ENCODE data around the gene SERBP1.
"Not testable (repeated sequence)": the region's sequence is repeated elsewhere in the genome, so short reads cannot be mapped to it uniquely, and the experiment has no call there.

Gene SERBP1

DNA sequence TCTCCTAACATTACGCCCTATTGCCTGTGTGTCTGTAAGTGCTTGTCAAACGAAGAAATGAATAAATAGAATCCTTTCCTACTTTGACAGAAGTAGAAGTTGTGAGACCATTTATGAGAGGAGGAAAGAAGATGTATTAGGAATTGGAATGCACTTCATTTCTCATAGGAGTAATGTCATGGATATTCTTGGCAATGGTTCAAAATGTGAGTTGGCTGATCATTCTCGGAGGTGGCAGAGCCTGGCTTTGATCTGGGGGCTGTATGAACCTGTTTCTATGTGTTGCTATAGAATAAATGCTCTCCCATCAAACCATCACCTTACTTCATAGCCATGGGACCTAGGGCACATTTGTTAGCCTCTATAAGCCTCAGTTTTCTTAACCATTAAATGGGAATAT, 10.1 kb upstream of the SERBP1 start:
- DNase-seq (ENCODE audit: low read depth in 2 of 2): no peak

- no peak for DNase-seq (ENCODE audit: low read depth in 2 of 2)
These were observed 9.3 kb upstream of the SERBP1 start for GRCh38 chr1:67439277-67440029.

- no peak for DNase-seq (ENCODE audit: low read depth in 2 of 2)
These were observed 7.8 kb upstream of the SERBP1 start for GRCh38 chr1:67437961-67438360.

DNA sequence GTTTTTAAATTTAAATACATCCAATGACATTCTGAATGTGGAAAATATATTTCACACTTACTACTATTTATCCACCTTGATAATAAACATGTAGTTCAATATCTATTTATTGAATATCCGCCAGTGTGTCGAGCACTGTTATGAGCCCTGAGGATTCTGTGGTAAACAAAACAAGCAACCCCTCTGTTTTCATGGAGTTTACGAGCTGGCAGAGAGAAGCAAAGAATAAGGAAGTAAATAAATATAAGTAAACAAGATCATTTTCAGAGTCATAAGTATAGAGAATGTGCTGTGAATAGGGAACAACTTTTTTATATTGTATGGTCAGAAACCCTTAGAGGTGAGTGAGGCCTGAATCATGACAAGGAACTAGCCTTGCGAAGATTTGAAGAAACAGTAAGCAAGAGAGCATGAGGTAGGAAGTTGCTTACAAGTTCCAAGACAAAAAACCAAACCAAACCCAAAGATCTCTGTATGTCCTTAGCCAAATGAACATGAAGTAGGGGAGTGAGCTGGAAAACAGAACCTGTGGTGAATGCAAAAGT, 6.4 kb upstream of the SERBP1 start:
- DNase-seq (ENCODE audit: low read depth in 2 of 2): no peak

- no peak for DNase-seq (ENCODE audit: low read depth in 2 of 2)
These were observed 4.3 kb upstream of the SERBP1 start for GRCh38 chr1:67434491-67434890.

- no peak for DNase-seq (ENCODE audit: low read depth in 2 of 2)
These were observed 3.6 kb upstream of the SERBP1 start for GRCh38 chr1:67433837-67434236.

- DNase-seq (ENCODE audit: low read depth in 2 of 2): no peak
These were observed 2.5 kb upstream of the SERBP1 start for GRCh38 chr1:67432745-67433144.

- DNase-seq (ENCODE audit: low read depth in 2 of 2): no peak
These were observed 1.8 kb upstream of the SERBP1 start for GRCh38 chr1:67431869-67432578.

DNA sequence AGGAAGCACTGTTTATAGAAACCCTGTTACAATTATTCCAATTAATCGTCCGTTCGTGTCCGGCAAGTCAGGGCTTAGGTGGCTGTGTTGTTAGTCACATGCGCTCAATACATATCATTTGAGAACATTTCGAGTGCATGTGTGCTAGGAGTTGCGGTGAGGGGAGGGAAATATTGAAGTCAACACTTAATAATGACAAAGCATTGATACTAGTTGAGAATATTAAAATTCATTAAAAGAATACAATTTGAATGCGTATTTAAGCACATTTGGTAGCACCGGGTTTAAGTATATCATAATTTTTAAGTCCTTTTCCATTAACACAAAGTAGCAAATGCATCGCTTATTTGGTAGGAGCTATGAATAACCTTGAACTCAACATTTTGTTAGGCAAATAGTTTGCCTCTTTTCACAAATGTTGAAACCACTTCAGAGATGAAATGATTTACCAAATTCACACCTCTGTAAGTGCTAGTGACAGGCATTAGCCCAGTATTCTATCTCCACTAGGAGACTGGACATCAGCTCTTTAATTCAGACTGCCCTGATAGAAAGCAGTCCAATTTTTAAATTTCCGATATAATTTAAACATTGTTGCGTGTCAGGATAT, 1.1 kb upstream of the SERBP1 start:
- no peak for DNase-seq (ENCODE audit: low read depth in 2 of 2)

DNA sequence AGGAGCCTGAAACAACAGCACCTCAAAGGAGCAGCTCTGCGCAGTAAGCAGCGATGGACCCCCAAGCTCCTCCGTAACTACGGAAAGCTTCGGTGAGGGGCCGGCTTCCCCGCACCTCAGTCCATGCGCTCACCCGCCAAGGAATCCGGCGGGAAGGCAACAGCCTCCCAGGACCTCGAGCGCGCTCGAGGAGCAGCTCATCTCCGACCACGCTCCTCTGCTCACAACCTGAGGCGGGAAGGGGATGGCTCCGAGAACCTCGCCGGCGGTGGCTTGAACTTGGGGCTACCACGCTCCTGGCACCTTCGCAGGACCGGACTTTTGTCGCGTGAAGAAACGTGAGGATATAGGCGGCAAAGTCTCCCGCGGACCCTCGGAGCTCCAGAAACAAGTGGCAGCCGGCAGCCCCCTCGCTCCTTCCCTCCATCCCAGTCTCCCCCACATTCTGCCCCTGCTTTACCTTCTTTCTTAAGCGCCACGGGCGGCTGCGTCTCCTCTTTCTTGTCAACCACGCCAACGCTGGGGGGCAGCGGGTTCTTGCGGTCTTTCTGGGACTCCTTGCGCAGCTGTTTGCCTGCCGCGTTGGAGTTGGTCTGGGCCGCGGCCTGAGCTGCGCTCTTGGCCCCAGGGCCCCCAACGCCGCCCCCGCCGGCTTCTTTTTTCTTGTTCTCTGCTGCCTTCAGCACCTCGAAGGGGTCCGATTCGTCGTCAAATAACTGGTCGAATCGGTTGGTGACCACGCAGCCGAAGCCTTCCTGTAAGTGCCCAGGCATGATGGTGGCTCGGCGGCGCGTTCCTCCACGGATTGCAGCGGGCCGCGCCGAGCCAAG, 459 bp downstream of the SERBP1 start:
- peak in 1 of 2 donors; percentile 1 for DNase-seq (ENCODE audit: low read depth in 2 of 2)

GRCh38 chr1:67429011-67429527, 1.1 kb downstream of the SERBP1 start:
- DNase-seq (ENCODE audit: low read depth in 2 of 2): peak; percentile 9 to 23

DNA sequence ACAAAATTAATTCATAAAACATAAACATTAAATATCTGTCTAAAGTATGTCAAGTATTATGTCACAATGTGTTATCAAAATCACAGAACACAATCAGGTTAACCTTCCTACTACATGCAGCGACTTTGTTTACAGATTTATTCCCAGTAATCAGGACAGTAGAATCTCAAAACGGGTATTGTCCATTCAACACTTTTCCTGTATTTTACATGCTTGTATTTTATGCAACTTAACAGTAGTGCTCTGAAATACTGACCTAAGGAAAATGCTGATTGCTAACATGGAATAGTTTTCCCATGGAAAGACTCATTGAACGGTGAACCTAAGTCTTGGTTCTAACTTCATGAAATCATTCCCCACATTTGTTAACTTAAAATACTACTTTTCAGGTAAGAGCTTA, 2.3 kb downstream of the SERBP1 start:
- DNase-seq (ENCODE audit: low read depth in 2 of 2): no peak

DNA sequence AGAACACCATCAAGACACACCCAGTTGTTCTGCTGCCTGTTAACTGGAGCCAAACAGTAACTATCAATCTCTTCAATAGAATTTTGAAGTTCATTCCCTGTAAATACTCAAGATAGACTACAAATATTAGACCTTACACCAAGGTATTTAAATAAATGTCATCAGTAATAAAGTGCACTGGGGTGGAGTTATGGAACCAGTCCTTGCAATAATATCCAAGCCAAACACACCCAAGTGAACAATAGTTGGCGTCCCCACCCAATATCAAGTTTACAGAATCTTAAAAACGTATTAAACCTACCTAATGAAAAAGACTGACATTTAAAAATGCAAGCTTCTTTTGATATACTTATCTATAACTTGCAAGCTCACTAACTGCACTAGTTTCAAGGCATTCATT, 2.7 kb downstream of the SERBP1 start:
- DNase-seq (ENCODE audit: low read depth in 2 of 2): no peak

GRCh38 chr1:67420835-67421492, 9.2 kb downstream of the SERBP1 start:
- DNase-seq (ENCODE audit: low read depth in 2 of 2): no peak

DNA sequence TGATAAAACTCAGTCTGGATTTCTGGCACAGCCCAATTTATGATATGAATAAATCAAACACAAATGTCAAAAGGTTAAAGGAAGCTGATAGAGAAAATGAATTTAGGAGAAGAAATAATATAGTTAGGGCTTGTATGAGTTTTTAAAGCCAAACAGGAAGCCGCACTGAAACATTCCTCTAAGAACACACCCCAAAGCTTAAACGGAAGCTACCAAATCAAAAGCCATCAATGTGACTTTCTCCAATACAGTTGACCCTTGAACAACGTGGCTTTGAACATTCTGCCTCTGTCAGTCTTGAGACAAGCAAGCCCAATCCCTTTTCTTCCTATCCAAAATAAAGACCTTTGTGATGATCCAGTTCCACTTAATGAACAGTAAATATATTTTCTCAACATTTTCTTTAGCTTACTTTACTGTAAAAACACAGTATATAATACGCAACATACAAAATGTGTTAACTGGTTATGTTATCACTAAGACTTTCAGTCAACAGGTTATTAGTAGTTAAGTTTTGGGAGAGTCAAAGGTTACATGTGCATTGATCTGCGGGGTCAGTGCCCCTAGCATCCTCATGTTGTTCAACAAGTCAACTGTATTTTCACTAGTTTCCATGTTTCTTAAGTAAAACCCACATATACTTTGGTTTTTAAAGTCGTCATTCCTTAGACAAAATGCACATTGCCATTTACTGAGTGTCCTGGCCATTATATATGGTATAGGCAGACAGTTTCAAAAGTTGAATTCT, 11.2 kb downstream of the SERBP1 start:
- DNase-seq (ENCODE audit: low read depth in 2 of 2): no peak

DNA sequence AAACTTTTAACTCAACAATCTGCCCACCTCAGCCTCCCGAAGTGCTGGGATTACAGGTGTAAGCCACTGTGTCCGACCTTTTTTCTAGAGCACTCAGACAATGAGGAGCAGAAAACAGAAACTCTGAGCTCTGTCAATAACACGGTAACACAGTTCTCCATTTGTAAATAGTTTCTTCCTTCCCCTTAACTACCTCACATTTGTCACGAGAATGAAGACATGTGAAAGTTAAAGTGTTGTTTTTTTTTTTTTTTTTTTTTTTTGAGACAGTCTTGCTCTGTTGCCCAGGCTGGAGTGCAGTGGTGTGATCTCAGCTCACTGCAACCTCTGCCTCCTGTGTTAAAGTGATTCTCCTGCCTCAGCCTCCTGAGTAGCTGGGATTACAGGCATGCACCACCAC, 12.5 kb downstream of the SERBP1 start:
- not testable (repeated sequence) for DNase-seq (ENCODE audit: low read depth in 2 of 2)

DNA sequence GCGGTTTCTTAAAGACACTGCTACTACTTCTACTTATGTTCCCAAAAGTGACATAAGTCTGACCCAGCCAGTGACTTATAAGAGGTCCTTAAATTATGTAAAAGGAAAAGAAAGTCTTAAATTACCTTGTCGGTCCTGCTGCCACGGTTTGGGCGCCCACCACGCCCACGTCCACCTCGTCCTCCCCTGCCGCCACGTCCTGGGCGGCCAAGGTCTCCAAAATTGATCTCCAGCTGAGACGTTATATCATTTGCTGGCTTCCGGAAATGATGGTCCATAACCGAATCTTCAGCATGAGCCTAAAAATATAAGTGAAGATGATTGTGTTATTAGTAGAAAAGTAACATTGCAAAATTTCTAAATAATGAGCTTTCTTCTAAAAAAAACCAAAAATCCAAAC, 15.2 kb downstream of the SERBP1 start:
- no peak for DNase-seq (ENCODE audit: low read depth in 2 of 2)

DNA sequence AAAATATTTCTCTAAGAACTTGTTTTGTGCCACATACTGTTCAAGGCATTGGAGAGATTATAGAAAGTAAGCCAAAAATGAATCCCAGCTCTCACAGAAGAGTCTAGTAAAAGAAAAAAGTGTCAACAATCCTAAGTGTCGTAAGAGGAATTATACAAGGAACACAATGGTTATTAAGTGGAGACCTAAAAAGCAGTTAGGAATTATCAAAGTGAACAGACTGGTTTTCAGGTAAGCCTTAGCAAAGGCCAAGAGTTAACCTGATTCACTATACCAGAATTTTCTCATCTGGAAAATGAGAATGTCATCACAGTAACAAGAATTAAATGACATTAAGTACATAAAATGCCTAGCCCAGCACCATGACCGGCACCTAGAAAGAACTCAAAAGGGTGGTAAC, 15.6 kb downstream of the SERBP1 start:
- DNase-seq (ENCODE audit: low read depth in 2 of 2): no peak

DNA sequence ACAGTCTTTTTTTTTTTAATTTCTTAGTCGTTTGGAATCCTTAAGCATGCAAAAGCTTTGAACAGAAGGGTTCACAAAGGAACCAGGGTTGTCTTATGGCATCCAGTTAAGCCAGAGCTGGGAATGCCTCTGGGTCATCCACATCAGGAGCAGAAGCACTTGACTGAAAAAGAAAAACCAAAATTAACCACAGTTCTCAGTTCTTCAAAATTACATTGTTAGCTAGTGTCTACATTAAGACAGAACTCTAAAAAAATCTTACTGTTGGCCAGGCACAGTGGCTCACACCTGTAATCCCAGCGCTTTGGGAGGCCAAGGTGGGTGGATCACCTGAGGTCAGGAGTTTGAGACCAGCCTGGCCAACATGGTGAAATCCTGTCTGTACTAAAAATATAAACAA, 17.1 kb downstream of the SERBP1 start:
- not testable (repeated sequence) for DNase-seq (ENCODE audit: low read depth in 2 of 2)

- DNase-seq (ENCODE audit: low read depth in 2 of 2): no peak
These were observed 22.1 kb downstream of the SERBP1 start for GRCh38 chr1:67408148-67408547.

Data from stimulated activated CD8-positive, alpha-beta memory T cell treated with anti-CD3 and anti-CD28 coated beads, Interleukin-2, amount 100 ng/mL, for 1 hour (primary cell).